Neural progenitor cell (in vitro differentiated cells): ENCODE results near the gene CLSTN2. TPM values are rescaled to one million over a fixed set of nuclear protein-coding genes. Genes with fewer than 3 reads are reported as not detected.

ENCODE experiments used
- DNase-seq: peaks from one replicate; pipeline ENCODE4 v3.0.0-alpha.2; 2016; ENCODE audit warnings: low spot score
- H2AFZ ChIP-seq: fragments of 200-600 bp; sonication (generic); replicated peaks from 2 replicates; pipeline ENCODE4 v1.6.1; 2016; ENCODE audit warnings: antibody characterized with exemption
- H3F3A ChIP-seq: fragments of 200-600 bp; sonication (generic); 2 replicates; pipeline ENCODE4 v1.6.1; 2016; ENCODE audit warnings: antibody characterized with exemption, low read depth
- H3K27ac ChIP-seq: fragments of 200-600 bp; sonication (generic); 2 replicates; pipeline ENCODE4 v1.5.1; 2016; ENCODE audit warnings: mild to moderate bottlenecking
- H3K27me3 ChIP-seq: fragments of 200-600 bp; sonication (generic); 2 replicates; pipeline ENCODE4 v1.6.1; 2016; ENCODE audit warnings: mild to moderate bottlenecking, moderate library complexity
- H3K36me3 ChIP-seq: fragments of 200-600 bp; sonication (generic); 2 replicates; pipeline ENCODE4 v1.5.1; 2016
- H3K4me1 ChIP-seq: fragments of 200-600 bp; sonication (generic); 2 replicates; pipeline ENCODE4 v1.6.1; 2016; ENCODE audit warnings: mixed run types
- H3K4me2 ChIP-seq: fragments of 200-600 bp; sonication (generic); 2 replicates; pipeline ENCODE4 v1.6.1; 2016
- H3K4me3 ChIP-seq: fragments of 200-600 bp; sonication (generic); 2 replicates; pipeline ENCODE4 v1.5.1; 2016
- H3K79me2 ChIP-seq: fragments of 200-600 bp; sonication (generic); 2 replicates; pipeline ENCODE4 v1.6.1; 2016; ENCODE audit warnings: low read depth
- H3K9ac ChIP-seq: fragments of 200-600 bp; sonication (generic); 2 replicates; pipeline ENCODE4 v1.6.1; 2016
- H3K9me3 ChIP-seq: fragments of 200-600 bp; sonication (generic); 2 replicates; pipeline ENCODE4 v1.5.1; 2016; ENCODE audit warnings: low read depth
- H4K20me1 ChIP-seq: fragments of 200-600 bp; sonication (generic); 2 replicates; pipeline ENCODE4 v1.6.1; 2016; ENCODE audit warnings: low read depth
- H3K27ac Mint-ChIP-seq: 3 replicates; pipeline ENCODE4 v1.8.0; 2021; ENCODE audit warnings: mixed read lengths
- H3K27me3 Mint-ChIP-seq: 2 replicates; pipeline ENCODE4 v1.8.0; 2022; ENCODE audit warnings: low read depth, mild to moderate bottlenecking, inconsistent platforms, moderate library complexity, mixed read lengths; ENCODE audit not compliant: insufficient read depth
- H3K36me3 Mint-ChIP-seq: 3 replicates; pipeline ENCODE4 v1.8.0; 2021; ENCODE audit warnings: mixed read lengths
- H3K4me1 Mint-ChIP-seq: 3 replicates; pipeline ENCODE4 v1.8.0; 2021; ENCODE audit warnings: mixed read lengths
- H3K4me3 Mint-ChIP-seq: 3 replicates; pipeline ENCODE4 v1.8.0; 2021; ENCODE audit warnings: mild to moderate bottlenecking, moderate library complexity, mixed read lengths
- H3K9me3 Mint-ChIP-seq: 3 replicates; pipeline ENCODE4 v1.8.0; 2020; ENCODE audit warnings: mixed read lengths
- EZH2 ChIP-seq: fragments of 200-600 bp; sonication (generic); IDR thresholded peaks from 2 replicates; pipeline ENCODE4 v1.6.1; 2017; ENCODE audit warnings: antibody characterized with exemption, mild to moderate bottlenecking, moderate library complexity
- EZH2phosphoT487 ChIP-seq: fragments of 200-600 bp; sonication (generic); IDR thresholded peaks from 2 replicates; pipeline ENCODE4 v1.6.1; 2017; ENCODE audit warnings: antibody characterized with exemption
- total RNA-seq: library from RNA; depleted of rRNA; stranded (reverse); fragments of >200 nt; gene quantifications from 2 replicates; pipeline ENCODE4 v1.2.3, GENCODE V29; 2015; ENCODE audit warnings: low replicate concordance
- TF ChIP-seq, protein P1 (sequence below): fragments of 200-600 bp; sonication (generic); IDR thresholded peaks from 2 replicates; pipeline ENCODE4 v1.5.1; 2017; ENCODE audit warnings: antibody characterized with exemption, mild to moderate bottlenecking

Gene CLSTN2
- total RNA-seq, 1 donor from 2014 or later, result 0.22 TPM

DNA sequence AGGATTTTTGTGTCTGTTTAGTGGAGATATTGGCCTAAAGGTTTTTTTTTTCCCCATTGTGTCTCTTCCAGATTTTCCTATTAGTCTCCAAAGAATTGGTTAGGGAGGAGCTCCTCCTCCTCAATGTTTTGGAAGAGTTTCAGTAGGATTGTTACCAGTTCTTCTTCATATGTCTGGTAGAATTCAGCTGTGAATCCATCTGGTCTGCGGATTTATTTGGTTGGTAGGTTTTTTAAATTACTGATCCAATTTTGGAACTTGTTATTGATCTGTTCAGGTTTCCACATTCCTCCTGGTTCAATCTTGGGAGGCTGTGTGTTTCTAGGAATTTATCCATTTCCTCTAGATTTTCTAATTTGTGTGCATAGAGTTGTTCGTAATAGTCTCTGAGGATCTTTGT, 222.2 kb downstream of the CLSTN2 start:
- peaks cover 2% of the 10 kb centered on the region for H3K9me3 Mint-ChIP-seq
- TF ChIP-seq, protein P1, sequence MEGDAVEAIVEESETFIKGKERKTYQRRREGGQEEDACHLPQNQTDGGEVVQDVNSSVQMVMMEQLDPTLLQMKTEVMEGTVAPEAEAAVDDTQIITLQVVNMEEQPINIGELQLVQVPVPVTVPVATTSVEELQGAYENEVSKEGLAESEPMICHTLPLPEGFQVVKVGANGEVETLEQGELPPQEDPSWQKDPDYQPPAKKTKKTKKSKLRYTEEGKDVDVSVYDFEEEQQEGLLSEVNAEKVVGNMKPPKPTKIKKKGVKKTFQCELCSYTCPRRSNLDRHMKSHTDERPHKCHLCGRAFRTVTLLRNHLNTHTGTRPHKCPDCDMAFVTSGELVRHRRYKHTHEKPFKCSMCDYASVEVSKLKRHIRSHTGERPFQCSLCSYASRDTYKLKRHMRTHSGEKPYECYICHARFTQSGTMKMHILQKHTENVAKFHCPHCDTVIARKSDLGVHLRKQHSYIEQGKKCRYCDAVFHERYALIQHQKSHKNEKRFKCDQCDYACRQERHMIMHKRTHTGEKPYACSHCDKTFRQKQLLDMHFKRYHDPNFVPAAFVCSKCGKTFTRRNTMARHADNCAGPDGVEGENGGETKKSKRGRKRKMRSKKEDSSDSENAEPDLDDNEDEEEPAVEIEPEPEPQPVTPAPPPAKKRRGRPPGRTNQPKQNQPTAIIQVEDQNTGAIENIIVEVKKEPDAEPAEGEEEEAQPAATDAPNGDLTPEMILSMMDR, result no peak
- no peak overlapping the region for H3K4me3 Mint-ChIP-seq
- Histone ChIP-seq H3K27ac (no peak overlapping the region), H3K4me2 (no peak overlapping the region), H3K36me3 (no peaks in the 10 kb centered on the region), H3K9me3 (no peaks in the 10 kb centered on the region), H3K4me3 (no peak overlapping the region), H4K20me1 (no peaks in the 10 kb centered on the region), H3K27me3 (no peaks in the 10 kb centered on the region), H3K9ac (no peak overlapping the region), H2AFZ (no peak overlapping the region), H3F3A (no peaks in the 10 kb centered on the region), H3K79me2 (no peaks in the 10 kb centered on the region), H3K4me1 (no peaks in the 10 kb centered on the region)
- peaks cover 2% of the 10 kb centered on the region for H3K4me1 Mint-ChIP-seq
- DNase-seq, result no peak
- peaks cover 2% of the 10 kb centered on the region for H3K36me3 Mint-ChIP-seq
- H3K27ac Mint-ChIP-seq, result no peak overlapping the region
- no peaks in the 10 kb centered on the region for H3K27me3 Mint-ChIP-seq

DNA sequence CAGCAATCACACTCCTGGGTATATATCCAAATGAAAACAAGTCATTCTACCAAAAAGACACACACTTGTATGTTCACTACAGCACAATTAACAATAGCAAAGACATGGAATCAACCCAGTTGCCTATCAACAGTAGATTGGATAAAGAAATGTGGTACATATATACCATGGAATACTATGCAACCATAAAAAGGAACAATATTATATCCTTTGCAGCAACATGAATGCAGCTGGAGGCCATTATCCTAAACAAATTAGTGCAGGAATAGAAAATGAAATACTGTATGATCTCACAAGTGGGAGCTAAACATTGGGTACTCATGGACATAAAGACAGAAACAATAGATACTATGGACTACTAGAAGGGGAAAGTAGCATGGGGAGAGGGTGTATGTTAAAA, 224.7 kb downstream of the CLSTN2 start:
- H3K27ac Mint-ChIP-seq, result no peak overlapping the region
- H3F3A ChIP-seq, result no peaks in the 10 kb centered on the region
- H3K4me1 Mint-ChIP-seq, result peaks cover 2% of the 10 kb centered on the region
- no peaks in the 10 kb centered on the region for H3K4me1 ChIP-seq
- no peaks in the 10 kb centered on the region for H3K79me2 ChIP-seq
- no peak overlapping the region for H3K27ac ChIP-seq
- H3K9ac ChIP-seq, result no peak overlapping the region
- TF ChIP-seq EZH2phosphoT487, result no peak
- TF ChIP-seq EZH2, result no peak
- TF ChIP-seq, protein P1, result no peak
- no peak overlapping the region for H3K4me2 ChIP-seq
- H3K9me3 Mint-ChIP-seq, result peaks cover 2% of the 10 kb centered on the region
- no peak overlapping the region for H3K4me3 ChIP-seq
- H3K9me3 ChIP-seq, result no peaks in the 10 kb centered on the region
- H3K27me3 ChIP-seq, result no peaks in the 10 kb centered on the region
- H2AFZ ChIP-seq, result no peak overlapping the region
- H3K4me3 Mint-ChIP-seq, result no peak overlapping the region
- DNase-seq, result no peak
- H4K20me1 ChIP-seq, result no peaks in the 10 kb centered on the region
- no peaks in the 10 kb centered on the region for H3K36me3 ChIP-seq
- H3K27me3 Mint-ChIP-seq, result peaks cover under 1% of the 10 kb centered on the region
- H3K36me3 Mint-ChIP-seq, result peaks cover 2% of the 10 kb centered on the region

DNA sequence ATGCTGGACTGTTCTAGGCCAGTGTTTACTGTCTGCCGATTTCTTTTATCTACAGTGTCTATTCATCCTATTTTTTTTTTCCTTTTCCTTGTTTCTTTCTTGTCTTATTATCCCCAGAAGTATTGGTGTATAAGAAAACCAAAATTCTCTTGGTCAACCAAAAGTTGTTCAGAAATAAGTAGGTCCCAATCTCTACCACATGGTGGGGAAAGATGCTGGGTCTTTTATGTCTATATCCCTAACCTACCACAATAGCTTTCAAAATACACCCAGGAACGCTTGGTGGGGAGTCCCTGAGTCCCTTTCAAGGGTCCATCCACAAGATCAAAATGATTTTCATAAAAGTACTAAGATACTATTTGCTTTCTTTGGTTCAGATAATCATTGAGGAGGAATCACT, 225.6 kb downstream of the CLSTN2 start:
- peaks cover 2% of the 10 kb centered on the region for H3K4me1 Mint-ChIP-seq
- no peak overlapping the region for H2AFZ ChIP-seq
- H3K9me3 ChIP-seq, result no peaks in the 10 kb centered on the region
- peaks cover 2% of the 10 kb centered on the region for H3K27me3 Mint-ChIP-seq
- H3K9ac ChIP-seq, result no peak overlapping the region
- H3K79me2 ChIP-seq, result no peaks in the 10 kb centered on the region
- H3F3A ChIP-seq, result no peaks in the 10 kb centered on the region
- H4K20me1 ChIP-seq, result no peaks in the 10 kb centered on the region
- H3K4me1 ChIP-seq, result no peaks in the 10 kb centered on the region
- H3K4me2 ChIP-seq, result no peak overlapping the region
- no peak overlapping the region for H3K27ac ChIP-seq
- TF ChIP-seq, protein P1, result no peak
- no peak for TF ChIP-seq EZH2
- no peak for TF ChIP-seq EZH2phosphoT487
- no peak overlapping the region for H3K4me3 Mint-ChIP-seq
- H3K27ac Mint-ChIP-seq, result no peak overlapping the region
- H3K9me3 Mint-ChIP-seq, result peaks cover 2% of the 10 kb centered on the region
- H3K36me3 ChIP-seq, result no peaks in the 10 kb centered on the region
- H3K36me3 Mint-ChIP-seq, result peaks cover 2% of the 10 kb centered on the region
- no peaks in the 10 kb centered on the region for H3K27me3 ChIP-seq
- no peak for DNase-seq
- H3K4me3 ChIP-seq, result no peak overlapping the region

DNA sequence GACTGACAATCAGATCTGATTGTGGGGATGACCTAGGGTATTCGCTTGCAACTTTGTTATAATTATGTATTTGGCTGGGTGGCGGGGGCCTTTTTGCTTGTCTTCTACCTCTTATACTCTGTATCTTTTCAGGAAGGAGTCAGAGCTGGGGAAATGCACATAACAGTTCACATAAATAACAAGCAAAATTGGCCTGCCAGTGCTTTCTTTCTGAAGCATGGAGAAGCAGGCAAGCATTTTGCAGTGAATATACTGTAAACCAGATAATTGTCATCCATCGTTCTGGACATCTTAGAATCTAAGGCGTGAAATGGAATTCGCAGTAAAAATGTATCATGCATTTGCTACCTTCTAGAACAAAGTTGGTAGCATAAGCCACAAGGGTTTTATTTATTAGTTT, 227.6 kb downstream of the CLSTN2 start:
- no peaks in the 10 kb centered on the region for H3K79me2 ChIP-seq
- H3K4me2 ChIP-seq, result no peak overlapping the region
- peaks cover 2% of the 10 kb centered on the region for H3K27me3 Mint-ChIP-seq
- H4K20me1 ChIP-seq, result no peaks in the 10 kb centered on the region
- no peak for DNase-seq
- no peaks in the 10 kb centered on the region for H3F3A ChIP-seq
- no peaks in the 10 kb centered on the region for H3K27me3 ChIP-seq
- no peaks in the 10 kb centered on the region for H3K36me3 Mint-ChIP-seq
- H3K27ac Mint-ChIP-seq, result no peak overlapping the region
- no peaks in the 10 kb centered on the region for H3K36me3 ChIP-seq
- no peaks in the 10 kb centered on the region for H3K4me1 ChIP-seq
- no peak overlapping the region for H3K4me3 Mint-ChIP-seq
- no peak overlapping the region for H3K9ac ChIP-seq
- peaks cover 8% of the 10 kb centered on the region for H3K4me1 Mint-ChIP-seq
- H3K4me3 ChIP-seq, result no peak overlapping the region
- no peak overlapping the region for H3K27ac ChIP-seq
- TF ChIP-seq EZH2 (no peak), EZH2phosphoT487 (no peak)
- TF ChIP-seq, protein P1, result no peak
- H3K9me3 Mint-ChIP-seq, result peaks cover 2% of the 10 kb centered on the region
- no peaks in the 10 kb centered on the region for H3K9me3 ChIP-seq
- H2AFZ ChIP-seq, result no peak overlapping the region
